22Rv1 (cell line): ENCODE measurements around the gene ESPNL.

ENCODE experiments used
- ZFX ChIP-seq: fragments of 450-650 bp; IDR thresholded peaks from 2 replicates; pipeline ENCODE4 v1.6.1; 2017; ENCODE audit warnings: antibody characterized with exemption, borderline replicate concordance
- TF ChIP-seq, protein P1 (sequence below): fragments of 450-650 bp; IDR thresholded peaks from 2 replicates; pipeline ENCODE4 v1.5.1; 2017; ENCODE audit warnings: mild to moderate bottlenecking

DNA sequence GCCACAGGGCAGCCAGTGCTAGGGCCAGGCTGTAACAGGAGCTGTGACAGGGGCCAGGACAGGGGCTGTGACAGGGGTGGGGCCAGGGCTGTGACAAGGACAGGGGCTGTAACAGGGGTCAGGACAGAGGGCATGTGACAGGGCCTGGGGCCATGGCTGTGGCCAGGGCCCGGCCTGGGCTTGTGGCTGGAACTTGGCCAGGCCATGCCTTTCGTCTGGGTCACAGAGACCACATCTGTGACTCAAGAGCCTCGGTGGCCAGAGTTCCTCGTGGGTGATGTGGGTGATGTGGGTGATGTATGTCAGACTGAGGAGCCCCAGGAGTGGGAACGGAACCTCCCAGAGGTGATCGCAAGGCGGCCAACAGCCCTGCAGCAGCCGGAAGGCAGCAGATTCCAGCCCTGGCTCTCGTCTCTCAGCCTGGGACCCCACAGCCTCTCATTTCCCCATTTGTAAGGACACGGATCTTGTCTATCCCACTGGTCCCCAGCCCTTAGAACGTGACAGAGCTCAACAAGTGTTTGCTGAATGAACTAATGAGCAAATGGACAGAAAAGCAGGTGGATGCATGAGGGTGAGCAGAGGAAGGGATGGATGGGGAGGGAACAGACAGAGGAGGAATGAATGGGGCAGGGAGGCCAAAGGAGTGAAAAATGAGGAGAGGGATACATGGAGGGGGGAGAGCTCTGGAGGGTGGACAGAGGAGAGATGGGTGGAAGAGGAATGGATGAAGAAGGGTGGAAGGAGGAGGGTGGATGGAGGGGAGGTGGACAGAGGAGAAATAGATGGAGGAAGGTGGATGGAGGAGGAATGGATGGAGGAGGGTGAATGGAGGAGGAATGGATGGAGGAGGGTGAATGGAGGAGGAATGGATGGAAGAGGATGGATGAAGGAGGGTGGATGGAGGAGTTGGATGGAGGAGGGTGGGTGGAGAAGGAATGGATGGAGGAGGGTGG lies 17.3 kb downstream of the ESPNL start:
- TF ChIP-seq, protein P1, sequence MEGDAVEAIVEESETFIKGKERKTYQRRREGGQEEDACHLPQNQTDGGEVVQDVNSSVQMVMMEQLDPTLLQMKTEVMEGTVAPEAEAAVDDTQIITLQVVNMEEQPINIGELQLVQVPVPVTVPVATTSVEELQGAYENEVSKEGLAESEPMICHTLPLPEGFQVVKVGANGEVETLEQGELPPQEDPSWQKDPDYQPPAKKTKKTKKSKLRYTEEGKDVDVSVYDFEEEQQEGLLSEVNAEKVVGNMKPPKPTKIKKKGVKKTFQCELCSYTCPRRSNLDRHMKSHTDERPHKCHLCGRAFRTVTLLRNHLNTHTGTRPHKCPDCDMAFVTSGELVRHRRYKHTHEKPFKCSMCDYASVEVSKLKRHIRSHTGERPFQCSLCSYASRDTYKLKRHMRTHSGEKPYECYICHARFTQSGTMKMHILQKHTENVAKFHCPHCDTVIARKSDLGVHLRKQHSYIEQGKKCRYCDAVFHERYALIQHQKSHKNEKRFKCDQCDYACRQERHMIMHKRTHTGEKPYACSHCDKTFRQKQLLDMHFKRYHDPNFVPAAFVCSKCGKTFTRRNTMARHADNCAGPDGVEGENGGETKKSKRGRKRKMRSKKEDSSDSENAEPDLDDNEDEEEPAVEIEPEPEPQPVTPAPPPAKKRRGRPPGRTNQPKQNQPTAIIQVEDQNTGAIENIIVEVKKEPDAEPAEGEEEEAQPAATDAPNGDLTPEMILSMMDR, result no peak
- no peak for TF ChIP-seq ZFX
